Subcutaneous abdominal adipose tissue (tissue), 5 donors: Measurements from ENCODE around the gene MBD3L5.
"Not testable (repeated sequence)": the region's sequence is repeated elsewhere in the genome, so short reads cannot be mapped to it uniquely, and the experiment has no call there.

Source experiments
- H3K27ac ChIP-seq: one replicate; pipeline ENCODE4 v1.7.0; 2013; ENCODE audit warnings: low read depth, mild to moderate bottlenecking, inconsistent platforms, low read length, moderate library complexity
- H3K27me3 ChIP-seq, 5 donors: one replicate each; pipeline ENCODE4 v1.7.0; 2013; ENCODE audit warnings: low read length in 5 of 5, inconsistent platforms in 1 of 5; ENCODE audit not compliant: control insufficient read depth in 5 of 5, insufficient read depth in 4 of 5
- H3K36me3 ChIP-seq, 5 donors: one replicate each; pipeline ENCODE4 v1.7.0; 2013; ENCODE audit warnings: low read length in 5 of 5; ENCODE audit not compliant: control insufficient read depth in 5 of 5, insufficient read depth in 5 of 5
- H3K4me1 ChIP-seq, 5 donors: one replicate each; pipeline ENCODE4 v1.7.0; 2013; ENCODE audit warnings: low read length in 5 of 5, mild to moderate bottlenecking in 3 of 5, moderate library complexity in 1 of 5; ENCODE audit not compliant: control insufficient read depth in 5 of 5, insufficient read depth in 5 of 5
- H3K4me3 ChIP-seq, 5 donors: one replicate each; pipeline ENCODE4 v1.7.0; 2013; ENCODE audit warnings: low read length in 5 of 5, low read depth in 1 of 5
- H3K9ac ChIP-seq, 5 donors: one replicate each; pipeline ENCODE4 v1.7.0; 2013; ENCODE audit warnings: low read length in 5 of 5, mild to moderate bottlenecking in 4 of 5, moderate library complexity in 3 of 5
- H3K9me3 ChIP-seq, 5 donors: one replicate each; pipeline ENCODE4 v1.7.0; 2013; ENCODE audit warnings: low read length in 5 of 5; ENCODE audit not compliant: control insufficient read depth in 5 of 5
- donor health status: healthy.
- donor health status: healthy.
- donor health status: healthy.
- donor health status: healthy.
- donor health status: healthy.

MBD3L5 gene

DNA sequence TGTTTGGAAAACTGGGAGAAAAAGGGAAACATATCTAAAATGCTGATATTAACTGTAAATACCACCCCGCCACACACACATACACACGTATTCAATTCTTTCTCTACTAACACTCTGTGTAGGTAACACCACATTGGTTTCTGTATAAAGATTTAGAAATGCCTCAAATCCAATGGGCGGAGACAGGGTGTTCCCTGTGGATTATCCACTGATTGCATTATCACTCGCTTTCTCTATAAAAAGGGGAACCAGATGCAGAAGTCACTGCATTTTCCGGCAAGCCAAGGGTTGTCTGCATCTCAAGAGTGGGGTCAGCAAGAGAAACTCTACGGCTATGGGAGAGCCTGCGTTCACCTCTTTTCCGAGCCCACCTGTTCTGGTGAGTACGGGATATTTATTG, at the start of gene MBD3L5:
TSS of gene MBD3L5 (plus strand) at position 301 of the 400 bp plus-strand sequence. CDS start at position 335, 34 bp downstream.
- not testable (repeated sequence) for H3K9me3 ChIP-seq, H3K4me1 ChIP-seq, H3K9ac ChIP-seq, H3K27ac ChIP-seq, H3K36me3 ChIP-seq, H3K4me3 ChIP-seq, H3K27me3 ChIP-seq

DNA sequence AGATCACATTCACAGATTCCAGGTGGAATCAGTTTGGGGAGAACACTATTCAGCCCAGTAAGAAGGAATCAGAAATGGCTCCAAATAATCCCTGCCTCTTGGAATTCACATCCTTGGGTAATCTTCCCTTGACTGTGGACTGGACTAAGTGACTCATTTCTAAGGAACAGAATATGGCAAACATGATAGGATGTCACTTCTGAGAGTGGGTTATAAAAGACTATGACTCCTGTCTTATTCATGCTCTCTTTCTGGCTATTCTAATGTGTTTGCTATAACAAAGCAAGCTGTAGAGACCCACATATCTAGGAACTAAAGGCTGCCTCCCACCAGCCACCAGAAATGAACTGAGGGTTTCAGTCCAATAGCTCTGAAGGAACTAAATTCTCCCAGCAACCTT, 46.9 kb upstream of the MBD3L5 start:
- H3K4me1 ChIP-seq: no peaks in the 10 kb centered on the region
- no peak overlapping the region for H3K27ac ChIP-seq
- no peaks in the 10 kb centered on the region for H3K27me3 ChIP-seq
- H3K36me3 ChIP-seq: no peaks in the 10 kb centered on the region
- peaks cover 10 to 31% (median 23%) of the 10 kb centered on the region in 5 donors for H3K9me3 ChIP-seq
- no peak overlapping the region for H3K4me3 ChIP-seq
- H3K9ac ChIP-seq: no peak overlapping the region

DNA sequence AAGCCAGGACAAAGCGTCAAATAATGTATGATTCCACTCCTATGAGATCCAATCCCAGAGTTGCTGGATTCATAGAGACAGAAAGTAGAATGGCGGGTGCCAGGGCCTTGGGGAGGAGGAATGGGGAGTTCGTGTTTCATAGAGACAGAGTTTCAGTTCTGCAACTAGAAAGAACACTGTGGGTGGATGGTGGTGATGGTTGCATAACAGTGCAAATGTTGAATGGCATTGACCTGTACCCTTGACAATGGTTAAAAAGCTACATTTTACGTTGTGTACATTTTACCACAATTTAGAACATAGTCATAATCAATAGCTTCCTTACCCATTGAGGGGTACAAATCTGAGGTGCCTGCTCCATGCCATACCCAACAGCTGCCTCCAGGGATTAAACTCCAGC, 42.5 kb upstream of the MBD3L5 start:
- H3K9me3 ChIP-seq: peaks cover 10 to 27% (median 22%) of the 10 kb centered on the region in 5 donors
- no peaks in the 10 kb centered on the region for H3K36me3 ChIP-seq
- H3K4me1 ChIP-seq: no peaks in the 10 kb centered on the region
- no peak overlapping the region for H3K4me3 ChIP-seq
- H3K27me3 ChIP-seq: no peaks in the 10 kb centered on the region
- no peak overlapping the region for H3K27ac ChIP-seq
- no peak overlapping the region for H3K9ac ChIP-seq

GRCh38 chr19:6988257-6988656, 42.1 kb upstream of the MBD3L5 start:
- H3K36me3 ChIP-seq: no peaks in the 10 kb centered on the region
- peaks cover 7 to 24% (median 19%) of the 10 kb centered on the region in 5 donors for H3K9me3 ChIP-seq
- no peaks in the 10 kb centered on the region for H3K4me1 ChIP-seq
- H3K27me3 ChIP-seq: no peaks in the 10 kb centered on the region
- H3K27ac ChIP-seq: no peak overlapping the region
- no peak overlapping the region for H3K9ac ChIP-seq
- no peak overlapping the region for H3K4me3 ChIP-seq

- Histone ChIP-seq H3K36me3 (no peaks in the 10 kb centered on the region), H3K27ac (no peak overlapping the region), H3K27me3 (no peaks in the 10 kb centered on the region), H3K4me1 (no peaks in the 10 kb centered on the region), H3K9me3 (peaks cover 0 to 5% (median 0%) of the 10 kb centered on the region in 5 donors), H3K9ac (no peak overlapping the region), H3K4me3 (no peak overlapping the region)
Observed at GRCh38 chr19:6995054-6995453, 35.3 kb upstream of the MBD3L5 start.

DNA sequence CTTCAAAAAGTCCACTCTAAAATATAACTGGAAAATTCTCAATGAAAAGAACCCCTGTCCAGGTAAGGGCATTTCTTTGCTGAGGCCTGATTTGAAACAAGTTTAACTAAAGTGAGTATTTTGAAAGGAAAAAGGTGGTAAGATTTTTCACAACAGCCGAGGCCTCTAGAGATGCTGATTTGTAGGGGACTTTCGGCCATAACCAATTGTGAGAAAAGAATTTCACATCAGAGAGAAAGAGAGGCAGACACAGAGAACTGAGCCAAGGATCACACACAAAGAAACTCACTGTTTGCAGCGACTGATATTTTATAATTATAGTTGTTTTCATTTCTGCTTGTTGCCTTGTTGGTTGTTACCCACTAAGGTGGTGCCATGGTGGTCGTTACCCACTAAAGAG, 33.6 kb upstream of the MBD3L5 start:
- Histone ChIP-seq H3K36me3 (no peaks in the 10 kb centered on the region), H3K4me3 (no peak overlapping the region), H3K9ac (no peak overlapping the region), H3K27ac (no peak overlapping the region), H3K9me3 (peaks cover 0 to 5% (median 0%) of the 10 kb centered on the region in 5 donors), H3K4me1 (no peaks in the 10 kb centered on the region), H3K27me3 (peaks cover 0 to 4% (median 0%) of the 10 kb centered on the region in 5 donors)

DNA sequence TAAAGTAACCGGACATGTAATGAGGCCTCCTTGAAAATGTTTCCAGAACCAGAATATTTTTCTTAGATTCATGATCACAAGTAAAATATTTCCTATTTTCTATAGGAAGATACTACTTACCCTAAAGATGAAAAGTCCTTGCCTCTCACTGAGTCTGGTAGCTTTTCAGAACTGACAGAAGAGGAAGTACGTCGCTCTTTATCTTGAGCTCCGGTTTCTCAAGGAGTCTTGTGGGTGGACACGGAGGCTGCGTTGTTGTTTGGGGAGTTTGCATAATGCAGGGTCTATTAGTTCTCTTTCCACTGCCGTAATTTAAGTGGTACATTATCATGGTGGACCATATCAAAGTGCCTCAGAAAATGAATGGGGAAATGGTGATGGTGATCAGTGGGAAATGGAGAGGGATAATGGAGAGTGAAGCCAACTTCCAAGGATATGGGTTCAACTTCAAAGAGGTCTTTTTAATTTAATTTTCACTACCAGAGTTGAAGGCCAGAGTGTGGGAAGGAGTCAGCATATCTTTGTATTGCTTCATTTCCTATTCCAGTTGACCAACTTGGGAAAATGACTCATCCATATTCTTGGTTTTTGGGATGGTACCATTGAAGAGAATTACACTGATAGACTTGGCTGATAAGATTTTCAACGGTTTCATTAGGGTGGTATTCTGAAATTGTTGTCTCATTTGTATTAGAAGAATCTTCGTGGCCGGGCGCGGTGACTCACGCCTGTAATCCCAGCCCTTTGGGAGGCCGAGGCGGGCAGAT, 32.5 kb upstream of the MBD3L5 start:
- peaks cover 0 to 4% (median 0%) of the 10 kb centered on the region in 5 donors for H3K27me3 ChIP-seq
- no peak overlapping the region for H3K9ac ChIP-seq
- H3K4me3 ChIP-seq: no peak overlapping the region
- no peaks in the 10 kb centered on the region for H3K4me1 ChIP-seq
- H3K36me3 ChIP-seq: no peaks in the 10 kb centered on the region
- peaks cover 0 to 5% (median 0%) of the 10 kb centered on the region in 5 donors for H3K9me3 ChIP-seq
- H3K27ac ChIP-seq: no peak overlapping the region

- Histone ChIP-seq H3K4me3 (no peak overlapping the region), H3K9ac (no peak overlapping the region), H3K27me3 (peaks cover 0 to 4% (median 0%) of the 10 kb centered on the region in 5 donors), H3K27ac (no peak overlapping the region), H3K4me1 (no peaks in the 10 kb centered on the region), H3K9me3 (peaks cover 0 to 5% (median 0%) of the 10 kb centered on the region in 5 donors), H3K36me3 (no peaks in the 10 kb centered on the region)
Observed at GRCh38 chr19:6999933-7000332, 30.4 kb upstream of the MBD3L5 start.

- no peak overlapping the region for H3K27ac ChIP-seq
- H3K4me1 ChIP-seq: no peaks in the 10 kb centered on the region
- H3K9me3 ChIP-seq: peaks cover 0 to 3% (median 0%) of the 10 kb centered on the region in 5 donors
- peaks cover 0 to 4% (median 0%) of the 10 kb centered on the region in 5 donors for H3K27me3 ChIP-seq
- no peak overlapping the region for H3K4me3 ChIP-seq
- no peak overlapping the region for H3K9ac ChIP-seq
- no peaks in the 10 kb centered on the region for H3K36me3 ChIP-seq
Observed at GRCh38 chr19:7000333-7000732, 30.0 kb upstream of the MBD3L5 start.

- Histone ChIP-seq H3K4me3 (no peak overlapping the region), H3K27ac (no peak overlapping the region), H3K27me3 (peaks cover 0 to 4% (median 0%) of the 10 kb centered on the region in 5 donors), H3K4me1 (no peaks in the 10 kb centered on the region), H3K9ac (no peak overlapping the region), H3K9me3 (no peaks in the 10 kb centered on the region), H3K36me3 (no peaks in the 10 kb centered on the region)
Observed at GRCh38 chr19:7000816-7001215, 29.6 kb upstream of the MBD3L5 start.
